ENCODE measurements around the gene EPB41. TPM values are rescaled to one million over a fixed set of nuclear protein-coding genes. Genes with fewer than 3 reads are reported as not detected.

EPB41 gene
- 100 to 1,000 TPM in 1 of 6 donors, 10 to 100 TPM in 5; 43.5 to 109 (median 51.9) TPM for total RNA-seq

DNA sequence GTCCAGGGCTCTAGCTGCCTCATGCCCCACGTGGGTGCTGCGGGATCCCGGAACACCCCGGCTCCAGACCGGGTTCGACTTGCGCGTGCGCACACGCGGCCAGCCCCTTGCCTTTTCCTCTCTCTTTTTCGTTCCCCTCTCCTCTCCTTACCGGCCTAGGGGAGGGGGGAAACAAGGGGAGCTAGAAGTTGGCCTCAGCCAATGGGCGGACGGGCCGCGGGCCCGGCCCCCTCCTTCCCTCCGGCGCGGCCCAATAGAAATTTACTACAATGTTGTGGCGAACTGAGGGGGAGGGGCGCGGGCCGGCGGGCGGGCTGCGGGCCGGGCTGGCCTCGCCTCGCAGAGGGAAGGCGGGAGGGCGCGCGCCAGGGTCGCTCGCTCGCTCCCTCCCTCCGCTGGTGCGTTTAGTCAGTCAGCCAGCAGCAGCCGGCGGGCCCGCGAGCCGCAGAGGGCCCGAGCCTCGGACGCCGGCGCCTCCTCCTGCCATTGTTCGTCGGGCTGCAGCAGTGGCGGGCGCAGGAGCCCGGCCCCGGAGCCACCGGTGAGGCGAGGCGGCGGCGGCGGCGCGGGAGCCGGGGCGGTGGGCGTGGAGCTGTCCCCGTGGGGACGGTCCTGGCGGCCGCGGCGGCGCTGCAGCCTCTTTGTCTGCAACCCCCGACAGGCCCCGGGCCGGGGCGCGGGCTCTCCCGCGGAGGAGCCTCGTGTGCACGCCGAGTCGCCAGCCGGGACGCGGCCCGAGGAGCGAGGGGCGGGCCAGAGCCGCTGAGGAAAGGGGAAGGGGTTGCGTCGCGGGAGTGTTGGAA is at the start of gene EPB41:
TSS of gene EPB41 (plus strand) at position 342 of the 803 bp plus-strand sequence. CDS start 72,869 bp downstream, outside the sequence.
- peaks cover 11 to 26% (median 16%) of the 10 kb centered on the region in 4 donors for H3K4me1 ChIP-seq
- H3K4me3 ChIP-seq, result peak within 1 kb of the TSS; percentile 9 to 93 (median 82)
- TF ChIP-seq, protein P1, sequence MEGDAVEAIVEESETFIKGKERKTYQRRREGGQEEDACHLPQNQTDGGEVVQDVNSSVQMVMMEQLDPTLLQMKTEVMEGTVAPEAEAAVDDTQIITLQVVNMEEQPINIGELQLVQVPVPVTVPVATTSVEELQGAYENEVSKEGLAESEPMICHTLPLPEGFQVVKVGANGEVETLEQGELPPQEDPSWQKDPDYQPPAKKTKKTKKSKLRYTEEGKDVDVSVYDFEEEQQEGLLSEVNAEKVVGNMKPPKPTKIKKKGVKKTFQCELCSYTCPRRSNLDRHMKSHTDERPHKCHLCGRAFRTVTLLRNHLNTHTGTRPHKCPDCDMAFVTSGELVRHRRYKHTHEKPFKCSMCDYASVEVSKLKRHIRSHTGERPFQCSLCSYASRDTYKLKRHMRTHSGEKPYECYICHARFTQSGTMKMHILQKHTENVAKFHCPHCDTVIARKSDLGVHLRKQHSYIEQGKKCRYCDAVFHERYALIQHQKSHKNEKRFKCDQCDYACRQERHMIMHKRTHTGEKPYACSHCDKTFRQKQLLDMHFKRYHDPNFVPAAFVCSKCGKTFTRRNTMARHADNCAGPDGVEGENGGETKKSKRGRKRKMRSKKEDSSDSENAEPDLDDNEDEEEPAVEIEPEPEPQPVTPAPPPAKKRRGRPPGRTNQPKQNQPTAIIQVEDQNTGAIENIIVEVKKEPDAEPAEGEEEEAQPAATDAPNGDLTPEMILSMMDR (IDR thresholded peaks at IDR 0.05), result peak in 3 of 6 experiments; percentile 10 to 27 (median 22)
- no peak for TF ChIP-seq EP300 (IDR thresholded peaks at IDR 0.05)
- peak in 2 of 4 donors; percentile 45 to 74 for TF ChIP-seq POLR2A (IDR thresholded peaks at IDR 0.05)
- TF ChIP-seq POLR2AphosphoS5 (IDR thresholded peaks at IDR 0.05), result peak in 1 of 2 donors; percentile 58
- no peaks in the 10 kb centered on the region for H3K27me3 ChIP-seq
- ATAC-seq (ENCODE audit: low FRiP score in 2 of 2), result peak; percentile 95 to 99
- 0 to 1% methylated on average over 18 to 88 of the region's 95 CpGs for WGBS, 2 donors
- H3K36me3 ChIP-seq, result no peaks in the 10 kb centered on the region
- no peaks in the 10 kb centered on the region for H3K9me3 ChIP-seq
- DNase-seq, result peak; percentile 91 to 98
- H3K27ac ChIP-seq, result peak within 1 kb of the TSS; percentile 35 to 87 (median 54)

DNA sequence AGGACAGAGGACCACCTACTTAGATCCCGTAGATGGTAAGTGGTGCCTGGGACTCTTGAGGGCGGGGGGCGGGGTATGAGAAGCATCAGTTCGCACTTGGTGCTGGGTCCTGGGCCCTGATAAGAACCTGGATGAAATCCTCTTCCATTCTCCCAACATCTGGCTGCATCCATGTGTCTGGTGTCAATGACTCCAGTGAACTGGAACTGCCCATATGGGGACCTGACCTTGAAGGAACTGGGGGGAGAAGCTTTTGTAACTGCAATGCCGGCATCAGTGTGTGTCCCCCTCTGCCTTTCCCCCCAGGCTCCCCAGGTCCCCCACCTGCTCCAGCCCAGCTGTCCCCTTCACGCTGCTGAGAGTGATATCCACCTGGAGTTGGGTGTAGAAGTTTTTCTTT is 49.7 kb upstream of the EPB41 start:
- DNase-seq (no peak), ATAC-seq (ENCODE audit: low FRiP score in 2 of 2) (no peak)
- no peak for TF ChIP-seq POLR2A (IDR thresholded peaks at IDR 0.05)
- TF ChIP-seq EP300 (IDR thresholded peaks at IDR 0.05), result no peak
- TF ChIP-seq, protein P1 (IDR thresholded peaks at IDR 0.05), result no peak
- no peak for TF ChIP-seq POLR2AphosphoS5 (IDR thresholded peaks at IDR 0.05)
- Histone ChIP-seq H3K27ac (no peak overlapping the region), H3K27me3 (no peaks in the 10 kb centered on the region), H3K4me1 (no peaks in the 10 kb centered on the region), H3K36me3 (no peaks in the 10 kb centered on the region), H3K4me3 (no peak overlapping the region), H3K9me3 (no peaks in the 10 kb centered on the region)
- WGBS, 2 donors, result 54 to 86% methylated on average over 6 of the region's 6 CpGs

DNA sequence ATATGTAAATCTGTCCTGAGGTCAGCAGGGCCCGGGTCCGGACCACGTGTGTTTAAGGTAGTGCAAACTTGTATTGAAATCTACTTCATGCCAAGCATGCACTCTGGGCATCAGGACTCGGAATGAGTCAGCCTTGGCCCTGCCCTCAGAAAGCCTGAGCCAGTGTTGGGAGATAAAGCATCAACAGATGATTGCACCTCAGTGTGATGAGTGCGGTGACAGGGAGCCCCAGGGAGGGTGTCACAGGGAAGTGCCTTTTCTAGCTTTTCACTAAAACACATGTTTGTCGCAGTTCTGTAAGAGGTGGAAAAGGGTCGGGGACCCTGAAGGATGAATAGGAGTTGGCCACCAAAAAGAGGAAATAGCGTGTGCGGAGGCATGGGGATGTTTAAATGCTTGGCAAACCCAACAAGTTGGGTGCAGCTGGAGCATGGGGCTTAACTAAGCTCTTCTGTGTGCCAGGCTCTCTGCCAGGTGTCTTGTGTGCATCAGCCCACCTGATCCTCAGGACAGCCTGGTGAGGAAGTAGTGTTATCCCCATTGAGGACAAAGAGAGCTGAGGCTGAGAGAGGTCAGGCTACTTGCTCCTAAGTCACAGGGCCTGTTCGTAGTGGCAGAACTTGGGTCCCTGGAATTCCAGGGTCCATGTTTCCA is 48.2 kb upstream of the EPB41 start:
- ATAC-seq (ENCODE audit: low FRiP score in 2 of 2) (no peak), DNase-seq (no peak)
- no peak for TF ChIP-seq EP300 (IDR thresholded peaks at IDR 0.05)
- TF ChIP-seq, protein P1 (IDR thresholded peaks at IDR 0.05), result no peak
- TF ChIP-seq POLR2A (IDR thresholded peaks at IDR 0.05), result no peak
- TF ChIP-seq POLR2AphosphoS5 (IDR thresholded peaks at IDR 0.05), result no peak
- Histone ChIP-seq H3K4me3 (no peak overlapping the region), H3K27ac (no peak overlapping the region), H3K36me3 (no peaks in the 10 kb centered on the region), H3K27me3 (no peaks in the 10 kb centered on the region), H3K9me3 (no peaks in the 10 kb centered on the region), H3K4me1 (no peaks in the 10 kb centered on the region)
- 72 to 78% methylated on average over 10 of the region's 10 CpGs for WGBS, 2 donors

DNA sequence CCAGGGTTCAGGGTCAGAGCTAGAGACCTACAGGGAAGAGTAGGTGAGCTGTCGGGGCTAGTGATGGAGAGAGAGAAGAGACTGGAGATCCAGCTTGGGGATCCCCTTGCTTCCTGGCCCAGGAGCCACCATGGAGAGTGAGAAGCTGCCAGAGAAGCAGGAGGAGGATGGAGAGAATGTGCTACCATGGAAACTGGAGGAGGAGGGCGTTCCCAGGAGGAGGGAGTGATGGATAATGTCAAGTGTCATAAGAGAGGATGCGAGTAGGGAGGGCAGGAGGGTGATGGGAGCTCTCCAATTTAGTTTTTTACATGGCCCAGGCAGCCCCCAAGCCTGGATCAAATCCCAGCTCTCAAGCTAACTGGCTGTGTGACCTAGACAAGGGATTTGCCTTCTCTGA is 46.5 kb upstream of the EPB41 start:
- no peak overlapping the region for H3K27ac ChIP-seq
- TF ChIP-seq, protein P1 (IDR thresholded peaks at IDR 0.05), result no peak
- no peak for TF ChIP-seq EP300 (IDR thresholded peaks at IDR 0.05)
- TF ChIP-seq POLR2A (IDR thresholded peaks at IDR 0.05), result no peak
- TF ChIP-seq POLR2AphosphoS5 (IDR thresholded peaks at IDR 0.05), result no peak
- no peaks in the 10 kb centered on the region for H3K36me3 ChIP-seq
- no peak overlapping the region for H3K4me3 ChIP-seq
- H3K9me3 ChIP-seq, result no peaks in the 10 kb centered on the region
- no peaks in the 10 kb centered on the region for H3K27me3 ChIP-seq
- WGBS, 2 donors, result 68 to 74% methylated on average over 3 of the region's 3 CpGs
- no peaks in the 10 kb centered on the region for H3K4me1 ChIP-seq
- DNase-seq, result no peak
- ATAC-seq (ENCODE audit: low FRiP score in 2 of 2), result no peak
